Measurements from ENCODE around the gene RIMBP3B. TPM values are rescaled to one million over a fixed set of nuclear protein-coding genes. Genes with fewer than 3 reads are reported as not detected.
"Not testable (repeated sequence)": the region's sequence is repeated elsewhere in the genome, so short reads cannot be mapped to it uniquely, and the experiment has no call there.

The RIMBP3B gene
- total RNA-seq, 1 donor from 2014 or later, result 0.21 TPM

- H3K27ac ChIP-seq; H3K36me3 ChIP-seq; H3K9me3 ChIP-seq; intact Hi-C loops (cut with DNase I); H3K4me1 ChIP-seq; H3K4me3 ChIP-seq; DNase-seq; H3K27me3 ChIP-seq (ENCODE audit: low read depth): not testable (repeated sequence)
- peak in 1 of 2 donors; percentile 20 for ATAC-seq
Measured at GRCh38 chr22:21389480-21389879, 5.9 kb downstream of the RIMBP3B start.

DNA sequence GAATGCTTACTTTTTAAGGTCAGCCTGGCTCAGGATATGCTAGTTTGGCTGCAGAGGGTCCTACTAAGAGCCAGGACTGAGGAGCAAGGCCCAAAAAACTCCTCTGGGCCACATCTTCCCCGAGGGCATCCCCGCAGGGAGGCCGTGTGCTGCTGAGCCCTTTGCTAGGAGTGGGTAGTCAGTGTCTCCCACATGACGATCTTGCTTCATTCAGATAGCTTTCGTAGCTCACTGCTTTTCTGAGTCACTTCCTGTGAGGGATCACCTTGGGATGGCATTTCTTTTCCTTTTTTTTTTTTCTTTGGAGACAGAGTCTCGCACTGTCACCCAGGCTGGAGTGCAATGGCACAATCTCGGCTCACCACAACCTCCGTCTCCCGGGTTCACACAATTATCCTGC, 6.5 kb downstream of the RIMBP3B start:
- H3K27me3 ChIP-seq (ENCODE audit: low read depth); H3K9me3 ChIP-seq; DNase-seq; H3K27ac ChIP-seq; H3K4me1 ChIP-seq; H3K36me3 ChIP-seq; H3K4me3 ChIP-seq; intact Hi-C loops (cut with DNase I): not testable (repeated sequence)
- ATAC-seq, result peak in 1 of 2 donors; percentile 49

GRCh38 chr22:21394613-21395012, 11.1 kb downstream of the RIMBP3B start:
- H3K9me3 ChIP-seq; H3K4me3 ChIP-seq; H3K27ac ChIP-seq; intact Hi-C loops (cut with DNase I); H3K27me3 ChIP-seq (ENCODE audit: low read depth); H3K4me1 ChIP-seq; ATAC-seq; DNase-seq; H3K36me3 ChIP-seq: not testable (repeated sequence)

- H3K9me3 ChIP-seq; H3K4me3 ChIP-seq; H3K27me3 ChIP-seq (ENCODE audit: low read depth); H3K4me1 ChIP-seq; DNase-seq; H3K27ac ChIP-seq; H3K36me3 ChIP-seq; intact Hi-C loops (cut with DNase I): not testable (repeated sequence)
- peak in 1 of 2 donors; percentile 26 for ATAC-seq
Measured at GRCh38 chr22:21401197-21401969, 17.8 kb downstream of the RIMBP3B start.

DNA sequence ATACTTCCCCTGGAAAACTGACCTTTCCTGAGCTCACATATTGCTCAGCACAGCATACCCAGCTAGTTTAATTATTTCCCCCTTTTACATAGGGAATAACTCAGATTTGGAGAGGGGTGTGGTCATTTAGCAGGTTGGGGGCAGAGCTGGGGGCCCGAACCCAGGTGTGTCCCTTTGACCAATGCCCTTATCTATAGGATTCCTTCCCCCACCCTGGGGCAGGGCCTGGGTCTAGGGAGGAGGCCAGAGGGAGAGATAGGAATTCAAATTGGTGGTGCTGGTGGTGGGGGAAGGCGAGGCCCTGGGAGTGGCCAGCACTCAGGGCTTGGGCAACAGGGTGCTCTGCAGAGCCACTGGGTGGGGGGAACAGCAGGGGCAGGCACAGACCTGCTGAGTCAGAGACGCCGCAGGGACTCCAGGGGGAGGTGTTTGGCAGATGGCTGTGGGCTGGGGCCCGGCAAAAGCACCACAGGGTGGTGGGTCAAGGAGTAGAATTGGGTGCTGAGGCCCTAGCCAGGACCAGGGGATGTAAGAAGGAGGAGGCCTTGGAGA, 19.3 kb downstream of the RIMBP3B start:
- H3K27me3 ChIP-seq (ENCODE audit: low read depth); H3K4me1 ChIP-seq; DNase-seq; H3K27ac ChIP-seq; H3K9me3 ChIP-seq; H3K4me3 ChIP-seq; ATAC-seq; H3K36me3 ChIP-seq; intact Hi-C loops (cut with DNase I): not testable (repeated sequence)

DNA sequence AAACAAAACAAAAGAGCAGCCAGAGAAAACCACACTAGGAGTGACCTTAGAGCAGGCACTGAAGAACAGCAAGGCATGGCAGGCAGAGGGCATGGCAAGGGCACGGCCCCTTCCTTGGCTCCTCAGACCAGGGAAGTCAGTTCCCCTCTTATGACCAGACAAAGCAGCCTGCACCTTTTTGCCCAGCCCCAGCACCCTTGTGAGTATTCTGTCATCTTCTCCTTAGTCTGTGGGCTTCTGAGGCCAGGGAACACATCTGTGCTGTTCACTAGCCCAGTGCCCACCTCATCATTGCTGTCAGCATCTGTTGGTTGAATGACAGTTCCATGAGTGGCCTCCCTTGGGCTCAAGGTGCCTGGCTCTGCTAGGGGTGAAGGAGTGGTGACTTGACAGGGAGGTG, 23.6 kb downstream of the RIMBP3B start:
- H3K4me3 ChIP-seq; H3K36me3 ChIP-seq; H3K4me1 ChIP-seq; H3K27me3 ChIP-seq (ENCODE audit: low read depth); H3K27ac ChIP-seq; DNase-seq; intact Hi-C loops (cut with DNase I); H3K9me3 ChIP-seq: not testable (repeated sequence)
- peak in 1 of 2 donors; percentile 21 for ATAC-seq

DNA sequence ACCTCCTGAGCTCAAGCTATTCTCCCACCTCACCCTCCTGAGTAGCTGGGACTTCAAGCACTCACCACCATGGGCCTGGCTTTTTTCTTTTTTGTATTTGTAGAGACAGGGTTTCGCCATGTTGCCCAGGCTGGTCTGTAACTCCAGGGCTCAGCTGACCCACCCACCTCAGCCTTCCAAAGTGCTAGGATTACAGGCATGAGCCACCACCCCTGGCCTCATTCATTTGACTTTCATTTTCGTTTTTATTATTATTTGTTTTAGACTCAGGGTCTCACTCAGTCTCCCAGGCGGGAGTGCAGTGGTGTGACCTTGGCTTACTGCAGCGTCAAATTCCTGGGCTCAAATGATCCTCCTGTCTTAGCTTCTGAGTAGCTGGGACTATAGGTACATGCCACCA, 24.2 kb downstream of the RIMBP3B start:
- DNase-seq; H3K36me3 ChIP-seq; H3K27me3 ChIP-seq (ENCODE audit: low read depth); intact Hi-C loops (cut with DNase I); H3K4me3 ChIP-seq; H3K9me3 ChIP-seq; ATAC-seq; H3K27ac ChIP-seq; H3K4me1 ChIP-seq: not testable (repeated sequence)

DNA sequence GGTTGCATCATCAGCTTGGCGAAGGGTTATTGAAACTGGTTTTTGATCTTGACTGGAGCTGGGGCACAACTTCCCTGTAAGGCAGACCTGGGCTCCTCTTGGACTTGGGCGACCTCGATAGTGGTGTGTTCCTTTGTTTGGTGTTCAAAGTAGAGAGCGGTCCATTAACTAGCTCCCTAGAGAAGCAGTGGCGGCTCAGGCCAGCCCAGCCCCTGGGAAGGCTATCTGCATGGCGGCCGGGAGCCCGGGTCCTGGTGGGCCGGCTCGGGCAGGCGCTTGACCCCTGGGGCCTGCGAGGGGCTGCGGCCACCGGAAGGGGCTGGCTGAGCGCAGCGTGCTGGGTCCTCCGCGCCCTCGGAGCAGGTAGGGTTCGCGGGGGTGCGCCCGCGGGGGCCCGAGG, 32.8 kb downstream of the RIMBP3B start:
- H3K9me3 ChIP-seq; DNase-seq; H3K4me1 ChIP-seq; H3K4me3 ChIP-seq; intact Hi-C loops (cut with DNase I); H3K27me3 ChIP-seq (ENCODE audit: low read depth); H3K27ac ChIP-seq; H3K36me3 ChIP-seq: not testable (repeated sequence)
- peak; percentile 28 to 42 for ATAC-seq

- ATAC-seq, result peak; percentile 96
- H3K27ac ChIP-seq; H3K4me1 ChIP-seq; intact Hi-C loops (cut with DNase I); H3K27me3 ChIP-seq (ENCODE audit: low read depth); H3K36me3 ChIP-seq; H3K9me3 ChIP-seq; DNase-seq: not testable (repeated sequence)
- peak within 1 kb of the TSS; percentile 54 for H3K4me3 ChIP-seq
Measured at GRCh38 chr22:21417227-21417746, 33.7 kb downstream of the RIMBP3B start, which contains the start of gene HIC2. Gene HIC2, plus strand, starts transcription at chr22:21417371. Its CDS starts 25,461 bp downstream, at chr22:21442832.

GRCh38 chr22:21417853-21418252, 34.3 kb downstream of the RIMBP3B start:
- ATAC-seq (peak; percentile 18 to 23), DNase-seq (peak; percentile 57)
- H3K4me1 ChIP-seq; H3K27ac ChIP-seq; H3K36me3 ChIP-seq; H3K27me3 ChIP-seq (ENCODE audit: low read depth); H3K9me3 ChIP-seq; intact Hi-C loops (cut with DNase I): not testable (repeated sequence)
- peak overlapping the region; percentile 54 for H3K4me3 ChIP-seq

GRCh38 chr22:21418974-21419638, 35.6 kb downstream of the RIMBP3B start:
- DNase-seq; intact Hi-C loops (cut with DNase I); H3K4me1 ChIP-seq; H3K4me3 ChIP-seq; H3K9me3 ChIP-seq; H3K36me3 ChIP-seq; H3K27me3 ChIP-seq (ENCODE audit: low read depth); ATAC-seq; H3K27ac ChIP-seq: not testable (repeated sequence)

GRCh38 chr22:21420180-21420763, 36.7 kb downstream of the RIMBP3B start:
- H3K36me3 ChIP-seq; H3K4me1 ChIP-seq; H3K27me3 ChIP-seq (ENCODE audit: low read depth); H3K9me3 ChIP-seq; DNase-seq; intact Hi-C loops (cut with DNase I); H3K27ac ChIP-seq; H3K4me3 ChIP-seq: not testable (repeated sequence)
- ATAC-seq, result peak; percentile 72 to 78

DNA sequence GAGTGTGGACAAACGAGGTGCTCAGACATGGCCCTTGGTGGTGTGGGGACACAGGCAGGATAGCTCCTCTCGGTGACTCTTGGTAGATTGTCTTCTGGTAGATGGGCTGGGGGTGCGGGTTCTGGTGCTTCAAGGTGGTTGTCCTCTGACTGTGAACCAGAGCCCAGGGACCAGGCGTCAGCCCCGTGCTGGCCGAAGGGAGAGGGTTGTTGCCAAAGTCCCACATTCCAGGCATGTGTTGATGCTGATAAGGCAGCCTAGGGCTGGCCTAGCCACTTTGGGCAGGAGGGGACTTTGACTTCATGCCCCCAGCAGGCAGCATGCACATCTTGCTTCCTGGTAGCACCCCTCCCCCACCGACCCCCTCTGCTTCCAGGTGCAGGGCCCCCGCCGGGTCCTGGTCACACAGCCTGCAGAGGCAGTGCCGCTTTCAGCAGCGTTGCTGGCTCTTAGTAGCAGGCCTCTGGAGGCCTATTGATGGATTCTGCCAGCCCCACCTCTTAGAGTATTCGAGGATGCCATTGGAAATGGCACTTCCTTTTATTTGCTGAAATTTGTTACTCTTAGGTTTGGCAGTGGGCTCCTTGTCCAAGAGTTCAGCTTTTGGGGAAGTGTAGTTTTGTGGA, 40.6 kb downstream of the RIMBP3B start:
- H3K4me1 ChIP-seq; H3K27ac ChIP-seq; H3K4me3 ChIP-seq; intact Hi-C loops (cut with DNase I); H3K27me3 ChIP-seq (ENCODE audit: low read depth); H3K9me3 ChIP-seq; H3K36me3 ChIP-seq; DNase-seq: not testable (repeated sequence)
- peak; percentile 31 to 40 for ATAC-seq
